GM12878 (cell line): ENCODE data around the gene MOG.

Source experiments
- CEBPB ChIP-seq, 2 experiments: fragments of 150-350 bp in 1 of 2; IDR thresholded peaks; 2 replicates each; pipeline ENCODE4 v1.6.1; 2012 to 2014; ENCODE audit warnings: low read depth in 2 of 2, low read length in 2 of 2, borderline replicate concordance in 1 of 2, inconsistent platforms in 1 of 2
- NR2C2 ChIP-seq: IDR thresholded peaks from 2 replicates; pipeline ENCODE4 v1.6.1; 2011; ENCODE audit warnings: borderline replicate concordance, low read depth; ENCODE audit not compliant: control insufficient read depth, insufficient read length
- TAF1 ChIP-seq: IDR thresholded peaks from 2 replicates; pipeline ENCODE4 v1.6.1; 2011; ENCODE audit warnings: mild to moderate bottlenecking, low read depth, low read length, borderline replicate concordance
- TF ChIP-seq, protein P1 (sequence below): fragments of 450-650 bp; IDR thresholded peaks from 2 replicates; pipeline ENCODE4 v1.6.1; 2018; ENCODE audit warnings: borderline replicate concordance, mild to moderate bottlenecking; ENCODE audit not compliant: partially characterized antibody

DNA sequence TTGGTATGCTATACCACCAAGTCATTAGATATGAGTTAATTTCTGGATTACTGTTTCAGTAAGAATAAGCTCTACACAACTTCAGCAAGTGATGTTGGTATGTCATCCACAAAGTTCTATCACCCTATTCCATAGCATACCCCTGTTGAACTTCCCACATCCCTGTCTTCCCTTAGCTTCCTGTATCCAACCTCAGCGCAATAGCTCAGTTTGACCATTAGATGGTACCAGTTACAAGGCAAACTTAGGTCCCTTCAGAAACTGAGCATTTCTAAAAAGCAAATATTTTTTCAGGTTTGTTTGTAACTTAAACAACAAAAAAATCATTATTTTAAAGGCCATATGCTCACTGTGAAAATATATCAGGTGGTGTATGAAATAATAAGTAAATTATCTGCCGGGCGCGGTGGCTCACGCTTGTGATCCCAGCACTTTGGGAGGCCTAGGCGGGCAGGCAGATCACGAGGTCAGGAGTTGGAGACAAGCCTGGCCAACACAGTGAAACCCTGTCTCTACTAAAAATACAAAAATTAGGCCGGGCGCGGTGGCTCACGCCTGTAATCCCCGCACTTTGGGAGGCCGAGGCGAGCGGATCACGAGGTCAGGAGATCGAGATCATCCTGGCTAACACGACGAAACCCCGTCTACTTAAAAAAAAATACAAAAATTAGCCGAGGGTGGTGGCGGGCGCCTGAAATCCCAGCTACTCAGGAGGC lies 8.8 kb upstream of the MOG start:
- TF ChIP-seq, protein P1, sequence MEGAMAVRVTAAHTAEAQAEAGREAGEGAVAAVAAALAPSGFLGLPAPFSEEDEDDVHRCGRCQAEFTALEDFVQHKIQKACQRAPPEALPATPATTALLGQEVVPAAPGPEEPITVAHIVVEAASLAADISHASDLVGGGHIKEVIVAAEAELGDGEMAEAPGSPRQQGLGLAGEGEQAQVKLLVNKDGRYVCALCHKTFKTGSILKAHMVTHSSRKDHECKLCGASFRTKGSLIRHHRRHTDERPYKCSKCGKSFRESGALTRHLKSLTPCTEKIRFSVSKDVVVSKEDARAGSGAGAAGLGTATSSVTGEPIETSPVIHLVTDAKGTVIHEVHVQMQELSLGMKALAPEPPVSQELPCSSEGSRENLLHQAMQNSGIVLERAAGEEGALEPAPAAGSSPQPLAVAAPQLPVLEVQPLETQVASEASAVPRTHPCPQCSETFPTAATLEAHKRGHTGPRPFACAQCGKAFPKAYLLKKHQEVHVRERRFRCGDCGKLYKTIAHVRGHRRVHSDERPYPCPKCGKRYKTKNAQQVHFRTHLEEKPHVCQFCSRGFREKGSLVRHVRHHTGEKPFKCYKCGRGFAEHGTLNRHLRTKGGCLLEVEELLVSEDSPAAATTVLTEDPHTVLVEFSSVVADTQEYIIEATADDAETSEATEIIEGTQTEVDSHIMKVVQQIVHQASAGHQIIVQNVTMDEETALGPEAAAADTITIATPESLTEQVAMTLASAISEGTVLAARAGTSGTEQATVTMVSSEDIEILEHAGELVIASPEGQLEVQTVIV: no peak
- TF ChIP-seq CEBPB (IDR thresholded peaks at IDR 0.05; ENCODE audit: borderline replicate concordance in 1 of 2, low read depth in 2 of 2, low read length in 2 of 2): no peak
- TF ChIP-seq TAF1: no peak
- no peak for TF ChIP-seq NR2C2
